ENCODE data around the gene PDE3B. TPM values are rescaled to one million over a fixed set of nuclear protein-coding genes. Genes with fewer than 3 reads are reported as not detected.

PDE3B gene
- total and polyA plus RNA-seq, 2 donors, result 9.8 to 32.9 TPM

Other genes with a start within 250 kb of the PDE3B start
- 143 TPM for gene COPB1, start 144.0 kb upstream of the PDE3B start, total RNA-seq
- 79.7 TPM for gene COPB1, start 144.0 kb upstream of the PDE3B start, polyA plus RNA-seq
- 212 TPM for gene PSMA1, start 123.4 kb upstream of the PDE3B start, total RNA-seq
- gene PSMA1, start 123.4 kb upstream of the PDE3B start, polyA plus RNA-seq, result 309 TPM
- gene CYP2R1, start 248.4 kb downstream of the PDE3B start, total RNA-seq, result 20.1 TPM
- 58.0 TPM for gene CYP2R1, start 248.4 kb downstream of the PDE3B start, polyA plus RNA-seq